AG10803 (cell line): ENCODE data around the gene AKT1.
A peak's percentile ranks its signal among the peaks of the same experiment; 100 is the strongest.

Experiments
- DNase-seq: peaks from one replicate; pipeline ENCODE4 v3.0.0; 2010; ENCODE audit warnings: low read depth
- H3K4me3 ChIP-seq: 2 replicates; pipeline ENCODE4 v1.5.1; 2011; ENCODE audit warnings: mild to moderate bottlenecking, low read length, control low read depth
- CTCF ChIP-seq: conservative IDR thresholded peaks from 2 replicates; pipeline ENCODE4 v1.5.1; 2011; ENCODE audit warnings: mild to moderate bottlenecking, low read length, control low read depth, inconsistent platforms

AKT1 gene

GRCh38 chr14:104734991-104735779, 60.4 kb downstream of the AKT1 start:
- no peak for TF ChIP-seq CTCF
- no peak overlapping the region for H3K4me3 ChIP-seq
- DNase-seq = no peak

GRCh38 chr14:104734601-104734990, 61.0 kb downstream of the AKT1 start:
- H3K4me3 ChIP-seq = no peak overlapping the region
- no peak for TF ChIP-seq CTCF
- DNase-seq = no peak

GRCh38 chr14:104734051-104734587, 61.4 kb downstream of the AKT1 start:
- no peak for DNase-seq
- TF ChIP-seq CTCF = no peak
- H3K4me3 ChIP-seq = no peak overlapping the region

- no peak for DNase-seq
- no peak overlapping the region for H3K4me3 ChIP-seq
- no peak for TF ChIP-seq CTCF
Measured at GRCh38 chr14:104732931-104733681, 62.4 kb downstream of the AKT1 start.

- H3K4me3 ChIP-seq = no peak overlapping the region
- TF ChIP-seq CTCF = no peak
- no peak for DNase-seq
Measured at GRCh38 chr14:104732355-104732804, 63.2 kb downstream of the AKT1 start.

GRCh38 chr14:104731320-104732294, 63.9 kb downstream of the AKT1 start:
- peak; percentile 12; the same call in 1 of the 2 replicates for TF ChIP-seq CTCF
- no peak for DNase-seq
- no peak overlapping the region for H3K4me3 ChIP-seq
